ENCODE data around the gene ASPHD2.

- TF ChIP-seq TAF1 (IDR thresholded peaks at IDR 0.05; ENCODE audit: low read depth) (no peak), POLR2AphosphoS5 (IDR thresholded peaks at IDR 0.05) (no peak), RAD21 (conservative IDR thresholded peaks at IDR 0.05) (no peak)
Observed at GRCh38 chr22:26406118-26406517, 22.9 kb upstream of the ASPHD2 start.

All from neural cell (in vitro differentiated cells).